NCI-H460 (cell line): ENCODE results near the gene PNLDC1. TPM values are rescaled to one million over a fixed set of nuclear protein-coding genes. Genes with fewer than 3 reads are reported as not detected.
"Not testable (repeated sequence)": the region's sequence is repeated elsewhere in the genome, so short reads cannot be mapped to it uniquely, and the experiment has no call there.

Experiments used
- DNase-seq: peaks from one replicate; pipeline ENCODE4 v3.0.0-alpha.2; 2016; ENCODE audit warnings: low read depth; ENCODE audit errors: extremely low read depth
- small RNA-seq, 2 experiments: library from RNA; depleted of rRNA; stranded (forward); fragments of <200 nt; gene quantifications; one replicate each; pipeline ENCODE3, GENCODE V24; 2014
- total RNA-seq: library from RNA; depleted of rRNA; stranded (reverse); fragments of >200 nt; shearing (Covaris generic); gene quantifications from 2 replicates; pipeline ENCODE4 v1.2.3, GENCODE V29; 2014; rRNA removed

PNLDC1 gene
- total RNA-seq, 1 experiment from 2014 or later, result not detected

- DNase-seq, result peak; percentile 14
These were observed 42.0 kb downstream of the PNLDC1 start for GRCh38 chr6:159842035-159842434.

- DNase-seq, result no peak
These were observed 44.9 kb downstream of the PNLDC1 start for GRCh38 chr6:159844737-159845645.

- DNase-seq, result not testable (repeated sequence)
These were observed 48.5 kb downstream of the PNLDC1 start for GRCh38 chr6:159848552-159848951.

GRCh38 chr6:159849851-159850250 is 49.8 kb downstream of the PNLDC1 start:
- DNase-seq, result not testable (repeated sequence)

- DNase-seq, result peak; percentile 8
These were observed 52.8 kb downstream of the PNLDC1 start for GRCh38 chr6:159852877-159853276.

GRCh38 chr6:159853754-159854153 is 53.7 kb downstream of the PNLDC1 start:
- no peak for DNase-seq

GRCh38 chr6:159854959-159855358 is 54.9 kb downstream of the PNLDC1 start:
- DNase-seq, result no peak

GRCh38 chr6:159858259-159858658 is 58.2 kb downstream of the PNLDC1 start:
- no peak for DNase-seq

- DNase-seq, result no peak
These were observed 60.4 kb downstream of the PNLDC1 start for GRCh38 chr6:159860482-159860881.

- DNase-seq, result no peak
These were observed 62.0 kb downstream of the PNLDC1 start for GRCh38 chr6:159862103-159862502.

GRCh38 chr6:159863341-159863740 is 63.3 kb downstream of the PNLDC1 start:
- peak; percentile 43 for DNase-seq

GRCh38 chr6:159865226-159865920 is 65.3 kb downstream of the PNLDC1 start:
- no peak for DNase-seq

GRCh38 chr6:159866286-159867247 is 66.5 kb downstream of the PNLDC1 start:
- DNase-seq, result no peak

Small RNAs within 50 kb of the gene (small RNA-seq; reads per million reads assigned to genes)
- gene SNORA20 (23.1 to 54.9 reads per million in 2 experiments), gene SNORA29 (0 reads per million in 2 experiments)

Other genes with a start within 250 kb of the PNLDC1 start
- gene SOD2, start 107.0 kb upstream of the PNLDC1 start, total RNA-seq, result 125 and 135 TPM in 2 replicates
- 57.4 and 65.7 TPM in 2 replicates for gene WTAP, start 72.8 kb upstream of the PNLDC1 start, total RNA-seq
- 12.7 and 13.0 TPM in 2 replicates for gene ACAT2, start 38.2 kb upstream of the PNLDC1 start, total RNA-seq
- 203 and 233 TPM in 2 replicates for gene TCP1, start 10.7 kb upstream of the PNLDC1 start, total RNA-seq
- 93.0 and 104 TPM in 2 replicates for gene MRPL18, start 9.8 kb upstream of the PNLDC1 start, total RNA-seq
- gene MAS1, start 90.7 kb downstream of the PNLDC1 start, total RNA-seq, result not detected in 2 replicates
- gene IGF2R, start 168.8 kb downstream of the PNLDC1 start, total RNA-seq, result 78.6 and 84.3 TPM in 2 replicates